Epithelial cell of prostate (primary cell): ENCODE results near the gene SEC24D.
A peak's percentile ranks its signal among the peaks of the same experiment; 100 is the strongest.
"Not testable (repeated sequence)": the region's sequence is repeated elsewhere in the genome, so short reads cannot be mapped to it uniquely, and the experiment has no call there.

Experiments
- DNase-seq: peaks from one replicate; pipeline ENCODE4 v3.0.0-alpha.2; 2011; ENCODE audit warnings: low read depth, low spot score
- H3K27ac ChIP-seq: fragments of 450-650 bp; 2 replicates; pipeline ENCODE4 v1.5.1; 2017; ENCODE audit warnings: mild to moderate bottlenecking

Gene SEC24D, protein sequence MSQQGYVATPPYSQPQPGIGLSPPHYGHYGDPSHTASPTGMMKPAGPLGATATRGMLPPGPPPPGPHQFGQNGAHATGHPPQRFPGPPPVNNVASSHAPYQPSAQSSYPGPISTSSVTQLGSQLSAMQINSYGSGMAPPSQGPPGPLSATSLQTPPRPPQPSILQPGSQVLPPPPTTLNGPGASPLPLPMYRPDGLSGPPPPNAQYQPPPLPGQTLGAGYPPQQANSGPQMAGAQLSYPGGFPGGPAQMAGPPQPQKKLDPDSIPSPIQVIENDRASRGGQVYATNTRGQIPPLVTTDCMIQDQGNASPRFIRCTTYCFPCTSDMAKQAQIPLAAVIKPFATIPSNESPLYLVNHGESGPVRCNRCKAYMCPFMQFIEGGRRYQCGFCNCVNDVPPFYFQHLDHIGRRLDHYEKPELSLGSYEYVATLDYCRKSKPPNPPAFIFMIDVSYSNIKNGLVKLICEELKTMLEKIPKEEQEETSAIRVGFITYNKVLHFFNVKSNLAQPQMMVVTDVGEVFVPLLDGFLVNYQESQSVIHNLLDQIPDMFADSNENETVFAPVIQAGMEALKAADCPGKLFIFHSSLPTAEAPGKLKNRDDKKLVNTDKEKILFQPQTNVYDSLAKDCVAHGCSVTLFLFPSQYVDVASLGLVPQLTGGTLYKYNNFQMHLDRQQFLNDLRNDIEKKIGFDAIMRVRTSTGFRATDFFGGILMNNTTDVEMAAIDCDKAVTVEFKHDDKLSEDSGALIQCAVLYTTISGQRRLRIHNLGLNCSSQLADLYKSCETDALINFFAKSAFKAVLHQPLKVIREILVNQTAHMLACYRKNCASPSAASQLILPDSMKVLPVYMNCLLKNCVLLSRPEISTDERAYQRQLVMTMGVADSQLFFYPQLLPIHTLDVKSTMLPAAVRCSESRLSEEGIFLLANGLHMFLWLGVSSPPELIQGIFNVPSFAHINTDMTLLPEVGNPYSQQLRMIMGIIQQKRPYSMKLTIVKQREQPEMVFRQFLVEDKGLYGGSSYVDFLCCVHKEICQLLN

GRCh38 chr4:118835571-118836300, at the start of gene SEC24D:
SEC24D (minus strand) TSS chr4:118836126; CDS start chr4:118833696, 2,430 bp downstream.
- no peak for DNase-seq
- H3K27ac ChIP-seq, result peak within 1 kb of the TSS; percentile 82

GRCh38 chr4:118884716-118885115, 48.8 kb upstream of the SEC24D start:
- H3K27ac ChIP-seq, result no peak overlapping the region
- DNase-seq, result no peak

- no peak for DNase-seq
- no peak overlapping the region for H3K27ac ChIP-seq
These were observed 47.9 kb upstream of the SEC24D start for GRCh38 chr4:118883861-118884260.

DNA sequence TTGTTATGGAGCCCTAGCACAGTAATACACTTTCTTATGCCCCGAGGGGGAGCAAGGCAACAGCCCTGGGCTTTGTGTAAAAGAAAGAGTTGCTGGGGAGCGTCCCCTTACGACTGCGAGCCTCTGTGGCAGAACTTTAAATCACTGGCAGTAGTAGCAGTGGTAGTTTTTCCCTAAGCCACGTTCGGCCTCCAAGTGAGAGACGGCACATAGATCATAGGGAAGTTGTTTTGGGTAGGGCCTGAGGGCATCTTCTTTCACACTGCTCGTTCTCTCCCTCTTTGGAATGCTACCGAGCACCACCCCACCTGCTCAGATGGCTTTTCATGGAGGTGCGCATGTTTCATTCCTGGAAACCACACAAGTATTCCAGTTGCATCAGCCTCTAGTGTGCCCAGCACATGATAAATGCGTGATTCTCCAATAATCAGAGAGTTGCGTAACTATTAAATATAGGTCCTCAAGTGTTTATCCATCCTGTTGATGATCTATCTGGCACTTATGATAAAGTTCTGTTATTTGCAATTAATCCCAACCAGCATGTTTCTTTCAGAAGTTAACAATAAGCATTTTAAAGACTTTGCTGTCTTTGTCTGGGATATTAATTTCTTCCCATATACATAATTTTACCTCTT, 45.7 kb upstream of the SEC24D start:
- H3K27ac ChIP-seq, result no peak overlapping the region
- DNase-seq, result no peak

DNA sequence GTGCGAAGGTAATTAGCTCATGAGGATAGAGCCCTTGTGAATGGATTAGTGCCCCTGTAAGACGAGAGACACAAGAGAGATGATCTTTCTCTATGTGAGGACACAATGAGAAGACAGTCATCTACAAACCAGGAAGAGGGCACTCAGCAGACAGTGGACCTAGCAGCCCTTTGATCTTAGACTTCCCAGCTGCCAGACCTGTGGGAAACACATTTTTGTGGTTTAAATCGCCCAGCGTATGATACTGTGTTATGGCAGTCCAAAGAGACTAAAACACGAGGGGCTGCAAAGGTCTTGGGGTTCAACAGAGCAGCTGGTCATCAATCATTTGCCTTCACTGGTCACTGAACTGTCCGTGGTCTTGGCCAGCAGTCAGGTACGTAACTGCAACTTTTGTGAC, 43.5 kb upstream of the SEC24D start:
- DNase-seq, result no peak
- H3K27ac ChIP-seq, result no peak overlapping the region

DNA sequence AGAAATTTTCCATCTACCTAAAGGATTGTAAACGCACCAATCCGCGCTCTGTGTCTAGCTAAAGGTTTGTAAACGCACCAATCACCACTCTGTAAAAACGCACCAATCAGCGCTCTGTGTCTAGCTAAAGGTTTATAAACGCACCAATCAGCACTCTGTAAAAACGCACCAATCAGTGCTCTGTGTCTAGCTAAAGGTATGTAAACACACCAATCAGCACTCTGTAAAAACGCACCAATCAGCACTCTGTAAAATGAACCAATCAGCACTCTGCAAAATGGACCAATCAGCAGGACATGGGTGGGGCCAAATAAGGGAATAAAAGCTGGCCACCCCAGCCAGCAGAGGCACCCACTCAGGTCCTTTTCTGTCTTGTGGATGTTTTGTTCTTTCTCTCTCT, 42.6 kb upstream of the SEC24D start:
- H3K27ac ChIP-seq, DNase-seq: not testable (repeated sequence)

DNA sequence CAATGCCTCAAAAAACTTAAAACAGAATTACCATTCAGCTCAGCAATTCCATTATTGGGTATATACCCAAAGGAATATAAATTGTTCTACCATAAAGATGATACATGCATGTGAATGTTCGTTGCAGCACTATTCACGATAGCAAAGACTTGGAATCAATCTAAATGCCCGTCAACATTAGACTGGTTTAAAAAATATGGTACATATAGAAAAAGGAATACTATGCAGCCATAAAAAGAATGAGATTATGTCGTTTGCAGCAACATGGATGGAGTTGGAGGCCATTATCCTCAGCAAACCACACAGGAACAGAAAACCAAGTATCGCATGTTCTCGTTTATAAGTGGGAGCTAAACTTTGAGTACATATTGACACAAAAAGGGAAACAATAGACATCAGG, 41.9 kb upstream of the SEC24D start:
- no peak for DNase-seq
- no peak overlapping the region for H3K27ac ChIP-seq

GRCh38 chr4:118872181-118872580, 36.3 kb upstream of the SEC24D start:
- H3K27ac ChIP-seq, result no peak overlapping the region
- DNase-seq, result no peak

GRCh38 chr4:118869808-118870342, 33.9 kb upstream of the SEC24D start:
- no peak overlapping the region for H3K27ac ChIP-seq
- no peak for DNase-seq

DNA sequence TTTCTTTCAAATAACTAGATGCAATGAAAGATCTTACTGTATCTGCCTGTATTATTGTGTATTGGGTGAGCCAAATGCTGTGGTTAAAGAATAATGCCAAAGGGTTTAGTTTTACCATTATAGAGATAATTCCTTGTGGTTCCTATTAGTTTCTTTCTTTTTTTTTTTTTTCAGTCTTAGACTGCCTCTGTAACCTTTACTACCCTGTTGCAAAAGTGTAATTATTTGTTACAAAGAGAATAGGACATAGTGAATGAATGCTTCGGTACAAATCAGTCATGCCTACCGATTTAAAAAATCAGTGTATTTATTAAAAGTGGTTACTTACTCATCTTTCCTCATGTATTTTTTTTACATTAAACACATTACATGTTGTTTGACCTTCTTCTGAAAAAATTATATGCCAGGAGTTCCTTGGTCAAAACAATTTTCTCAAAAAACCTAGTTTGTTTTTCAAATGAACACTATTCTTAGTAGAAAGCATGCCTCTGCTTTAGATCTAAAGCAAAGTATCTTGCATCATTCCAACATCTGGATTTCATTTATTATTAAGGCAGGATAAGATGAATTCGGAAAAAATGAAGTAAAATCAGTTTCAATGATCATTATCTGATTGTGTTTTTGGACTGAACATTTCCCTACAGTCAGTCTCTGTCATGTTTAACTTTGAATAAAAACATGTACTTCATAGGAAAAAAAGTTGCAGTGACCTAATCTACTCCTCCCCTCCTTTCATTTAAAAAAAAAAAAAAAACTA, 31.6 kb upstream of the SEC24D start:
- no peak overlapping the region for H3K27ac ChIP-seq
- DNase-seq, result no peak

GRCh38 chr4:118866442-118866841, 30.5 kb upstream of the SEC24D start:
- DNase-seq, result no peak
- H3K27ac ChIP-seq, result no peak overlapping the region

DNA sequence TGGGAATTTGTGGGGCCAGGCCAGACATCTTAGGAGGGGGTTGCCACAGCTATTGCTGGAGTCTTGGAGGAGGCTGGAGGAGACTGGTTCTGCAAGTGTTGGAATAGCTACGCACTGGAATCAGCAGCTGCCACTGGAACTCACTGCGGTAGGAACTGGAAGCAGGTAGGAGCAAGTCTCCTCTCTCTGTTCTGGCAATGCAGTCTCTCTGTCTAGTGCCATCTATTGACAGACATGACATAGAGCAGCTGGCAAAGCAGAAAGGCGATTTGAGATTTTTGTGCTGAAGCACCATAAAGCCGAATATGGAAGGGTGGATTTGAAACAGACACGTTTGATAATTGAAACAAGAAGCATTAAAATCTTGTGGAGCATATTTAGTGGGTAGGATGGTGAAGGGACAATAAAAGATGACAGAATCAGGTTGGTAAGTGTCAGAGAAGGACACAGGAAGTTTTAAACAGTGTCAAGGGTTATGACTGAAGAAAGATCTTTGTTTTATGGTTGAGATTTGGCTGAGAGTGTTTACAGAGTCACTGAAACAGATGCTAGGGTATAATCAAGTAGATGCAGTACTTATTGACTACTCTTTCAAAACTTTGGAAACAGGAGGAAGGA, 29.3 kb upstream of the SEC24D start:
- peak; percentile 52 for DNase-seq

GRCh38 chr4:118858779-118859178, 22.9 kb upstream of the SEC24D start:
- DNase-seq, result no peak
- H3K27ac ChIP-seq, result no peak overlapping the region

More for the DNA sequence above, 29.3 kb upstream of the SEC24D start:
- no peak overlapping the region for H3K27ac ChIP-seq

DNA sequence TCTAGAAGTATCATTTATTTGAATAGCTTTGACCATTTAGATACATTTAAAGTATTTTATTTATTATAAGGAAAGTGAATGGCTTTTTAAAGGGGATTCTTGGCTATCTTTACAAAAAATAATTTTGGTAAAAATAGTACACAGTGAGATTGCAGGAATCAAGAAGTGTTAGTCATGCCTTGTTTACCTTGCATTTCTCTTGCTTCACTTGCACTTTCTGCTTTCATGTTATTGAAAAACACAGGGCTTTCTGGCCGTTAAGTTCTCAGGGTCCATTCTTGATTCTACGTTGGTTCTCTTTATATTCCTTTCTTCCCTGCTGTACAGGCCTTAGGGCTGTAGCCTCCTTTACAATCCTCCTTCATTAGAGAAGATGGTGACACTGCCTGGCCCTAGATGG, 21.8 kb upstream of the SEC24D start:
- no peak overlapping the region for H3K27ac ChIP-seq
- no peak for DNase-seq

- H3K27ac ChIP-seq, result peak overlapping the region; percentile 34
- DNase-seq, result no peak
These were observed 14.7 kb upstream of the SEC24D start for GRCh38 chr4:118850488-118851173.

- no peak for DNase-seq
- H3K27ac ChIP-seq, result no peak overlapping the region
These were observed 14.1 kb upstream of the SEC24D start for GRCh38 chr4:118849867-118850487.

DNA sequence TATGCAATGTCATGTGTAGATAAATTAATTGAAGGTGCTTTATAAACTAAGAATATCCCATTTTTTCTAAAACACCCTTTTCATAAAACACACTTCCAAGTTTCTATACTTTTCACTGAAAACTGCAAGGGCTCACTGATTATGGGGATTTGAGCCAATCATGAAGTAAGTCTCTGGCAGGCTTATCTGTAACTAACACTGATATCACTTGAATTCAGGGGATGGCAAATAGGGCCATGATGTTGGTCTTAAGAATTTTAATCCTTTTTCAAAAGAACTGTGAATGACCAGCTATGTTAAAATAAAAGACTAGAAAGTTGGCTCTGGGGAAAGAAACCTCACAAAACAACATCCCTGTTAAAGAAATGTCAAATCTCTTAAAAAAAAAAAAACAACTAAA, 13.0 kb upstream of the SEC24D start:
- no peak overlapping the region for H3K27ac ChIP-seq
- DNase-seq, result no peak
